DND-41 (cell line): ENCODE results near the gene RRP1.

Source experiments
- CTCF ChIP-seq: IDR thresholded peaks from 2 replicates; pipeline ENCODE4 v1.5.1; 2012; ENCODE audit warnings: borderline replicate concordance, low read length, moderate library complexity, mild to moderate bottlenecking; ENCODE audit not compliant: poor library complexity, severe bottlenecking; ENCODE audit errors: extremely low read depth
- EZH2 ChIP-seq: IDR thresholded peaks from 3 replicates; pipeline ENCODE4 v1.6.1; 2012; ENCODE audit warnings: borderline replicate concordance, low read depth, mild to moderate bottlenecking, moderate library complexity, low read length, inconsistent platforms; ENCODE audit not compliant: severe bottlenecking

GRCh38 chr21:43739621-43740435 lies 49.5 kb upstream of the RRP1 start:
- TF ChIP-seq CTCF = no peak
- no peak for TF ChIP-seq EZH2
